Measurements from ENCODE around the gene GRK4.

GRCh38 chr4:3059943-3060342, 96.6 kb downstream of the GRK4 start:
- no peak for TF ChIP-seq POLR2AphosphoS5 (IDR thresholded peaks at IDR 0.05; ENCODE audit: low read depth, low read length)
- TF ChIP-seq POLR2A (IDR thresholded peaks at IDR 0.05; ENCODE audit: low read depth, low read length): no peak
- no peak for TF ChIP-seq TAF1 (IDR thresholded peaks at IDR 0.05; ENCODE audit: low read depth, low read length)
- TF ChIP-seq SPI1 (IDR thresholded peaks at IDR 0.05; ENCODE audit: low read depth, low read length): no peak
- no peak for TF ChIP-seq POU2F2 (IDR thresholded peaks at IDR 0.05; ENCODE audit: low read depth, low read length)
